Nephron (organoid): Measurements from ENCODE around the gene DCP2.

Experiments used
- H3K27ac Mint-ChIP-seq, 3 experiments: 2 replicates each; pipeline ENCODE4 v1.8.0; 2020; ENCODE audit warnings: mixed read lengths in 3 of 3, mild to moderate bottlenecking in 2 of 3, moderate library complexity in 1 of 3
- H3K27me3 Mint-ChIP-seq: 2 replicates; pipeline ENCODE4 v1.8.0; 2021; ENCODE audit warnings: low read depth, mild to moderate bottlenecking, moderate library complexity, mixed read lengths
- H3K36me3 Mint-ChIP-seq: 2 replicates; pipeline ENCODE4 v1.8.0; 2020; ENCODE audit warnings: low read depth, mixed read lengths
- H3K4me1 Mint-ChIP-seq: 2 replicates; pipeline ENCODE4 v1.8.0; 2020; ENCODE audit warnings: mixed read lengths
- H3K4me3 Mint-ChIP-seq, 3 experiments: 2 replicates each; pipeline ENCODE4 v1.8.0; 2020; ENCODE audit warnings: mild to moderate bottlenecking in 3 of 3, mixed read lengths in 3 of 3, moderate library complexity in 2 of 3
- H3K9me3 Mint-ChIP-seq: 2 replicates; pipeline ENCODE4 v1.8.0; 2020; ENCODE audit warnings: mixed read lengths
- CTCF ChIP-seq, 3 experiments: fragments of 200-600 bp; sonication (generic); IDR thresholded peaks; one replicate each; pipeline ENCODE4 v1.5.0; 2021; ENCODE audit warnings: antibody characterized with exemption in 3 of 3; ENCODE audit not compliant: unreplicated experiment in 3 of 3

Gene DCP2

GRCh38 chr5:113017881-113018635 is 41.5 kb downstream of the DCP2 start:
- no peak for TF ChIP-seq CTCF (IDR thresholded peaks at IDR 0.05; ENCODE audit: unreplicated experiment in 3 of 3)
- H3K4me3 Mint-ChIP-seq: no peak overlapping the region
- no peaks in the 10 kb centered on the region for H3K27me3 Mint-ChIP-seq
- H3K9me3 Mint-ChIP-seq: no peaks in the 10 kb centered on the region
- no peaks in the 10 kb centered on the region for H3K4me1 Mint-ChIP-seq
- H3K36me3 Mint-ChIP-seq: peaks cover 61% of the 10 kb centered on the region
- H3K27ac Mint-ChIP-seq: no peak overlapping the region

GRCh38 chr5:113020461-113021273 is 44.1 kb downstream of the DCP2 start:
- Mint-ChIP-seq H3K9me3 (no peaks in the 10 kb centered on the region), H3K4me1 (peaks cover 2% of the 10 kb centered on the region)

GRCh38 chr5:113022661-113023060 is 46.1 kb downstream of the DCP2 start:
- Mint-ChIP-seq H3K27ac (peak overlapping the region in 2 of 3 experiments; percentile 16 to 46), H3K4me3 (no peak overlapping the region), H3K9me3 (no peaks in the 10 kb centered on the region), H3K36me3 (peaks cover 58% of the 10 kb centered on the region), H3K4me1 (peaks cover 8% of the 10 kb centered on the region), H3K27me3 (no peaks in the 10 kb centered on the region)
- TF ChIP-seq CTCF (IDR thresholded peaks at IDR 0.05; ENCODE audit: unreplicated experiment in 3 of 3): no peak

More at GRCh38 chr5:113020461-113021273, 44.1 kb downstream of the DCP2 start:
- no peak overlapping the region for H3K27ac Mint-ChIP-seq
- peaks cover 52% of the 10 kb centered on the region for H3K36me3 Mint-ChIP-seq
- H3K27me3 Mint-ChIP-seq: no peaks in the 10 kb centered on the region
- H3K4me3 Mint-ChIP-seq: no peak overlapping the region
- no peak for TF ChIP-seq CTCF (IDR thresholded peaks at IDR 0.05; ENCODE audit: unreplicated experiment in 3 of 3)

GRCh38 chr5:113024076-113024697 is 47.6 kb downstream of the DCP2 start:
- Mint-ChIP-seq H3K27ac (peak overlapping the region in 2 of 3 experiments; percentile 9 to 19), H3K9me3 (no peaks in the 10 kb centered on the region), H3K36me3 (peaks cover 62% of the 10 kb centered on the region), H3K4me3 (no peak overlapping the region), H3K27me3 (no peaks in the 10 kb centered on the region), H3K4me1 (peaks cover 8% of the 10 kb centered on the region)
- no peak for TF ChIP-seq CTCF (IDR thresholded peaks at IDR 0.05; ENCODE audit: unreplicated experiment in 3 of 3)

- TF ChIP-seq CTCF (IDR thresholded peaks at IDR 0.05; ENCODE audit: unreplicated experiment in 3 of 3): no peak
- Mint-ChIP-seq H3K4me3 (no peak overlapping the region), H3K27ac (peak overlapping the region; percentile 26 to 62 (median 33)), H3K27me3 (no peaks in the 10 kb centered on the region), H3K9me3 (no peaks in the 10 kb centered on the region), H3K4me1 (peaks cover 12% of the 10 kb centered on the region), H3K36me3 (peaks cover 69% of the 10 kb centered on the region)
These were observed 49.0 kb downstream of the DCP2 start for GRCh38 chr5:113025596-113025995.
